B cell (primary cell): ENCODE data around the gene PSAP.

Experiments used
- EZH2 ChIP-seq: IDR thresholded peaks from 2 replicates; pipeline ENCODE4 v1.6.1; 2012; ENCODE audit warnings: borderline replicate concordance, low read depth, mild to moderate bottlenecking, moderate library complexity, low read length; ENCODE audit not compliant: insufficient read depth, poor library complexity, severe bottlenecking
- TF ChIP-seq, protein P1 (sequence below): fragments of 200-600 bp; IDR thresholded peaks from one replicate; pipeline ENCODE4 v1.8.0; 2022; ENCODE audit warnings: antibody characterized with exemption, mild to moderate bottlenecking

DNA sequence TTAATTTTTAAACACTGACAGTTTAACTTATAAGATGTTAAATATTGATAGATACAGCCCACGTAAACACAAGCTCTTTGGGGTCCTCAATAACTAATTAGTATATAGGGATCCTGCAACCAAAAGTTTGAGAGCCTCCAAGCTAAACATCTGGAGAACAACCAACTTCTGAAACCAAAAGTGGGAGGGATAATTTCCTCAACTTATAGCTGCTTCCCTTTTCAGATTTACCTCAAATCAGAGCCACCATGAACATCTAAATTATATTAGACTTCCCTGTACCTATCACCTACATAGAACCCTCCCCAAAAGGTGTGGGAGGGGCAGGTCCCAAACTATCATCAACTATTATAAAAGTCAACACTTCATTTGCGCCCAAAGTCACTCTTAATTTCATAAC lies 8.6 kb downstream of the PSAP start:
- TF ChIP-seq, protein P1, sequence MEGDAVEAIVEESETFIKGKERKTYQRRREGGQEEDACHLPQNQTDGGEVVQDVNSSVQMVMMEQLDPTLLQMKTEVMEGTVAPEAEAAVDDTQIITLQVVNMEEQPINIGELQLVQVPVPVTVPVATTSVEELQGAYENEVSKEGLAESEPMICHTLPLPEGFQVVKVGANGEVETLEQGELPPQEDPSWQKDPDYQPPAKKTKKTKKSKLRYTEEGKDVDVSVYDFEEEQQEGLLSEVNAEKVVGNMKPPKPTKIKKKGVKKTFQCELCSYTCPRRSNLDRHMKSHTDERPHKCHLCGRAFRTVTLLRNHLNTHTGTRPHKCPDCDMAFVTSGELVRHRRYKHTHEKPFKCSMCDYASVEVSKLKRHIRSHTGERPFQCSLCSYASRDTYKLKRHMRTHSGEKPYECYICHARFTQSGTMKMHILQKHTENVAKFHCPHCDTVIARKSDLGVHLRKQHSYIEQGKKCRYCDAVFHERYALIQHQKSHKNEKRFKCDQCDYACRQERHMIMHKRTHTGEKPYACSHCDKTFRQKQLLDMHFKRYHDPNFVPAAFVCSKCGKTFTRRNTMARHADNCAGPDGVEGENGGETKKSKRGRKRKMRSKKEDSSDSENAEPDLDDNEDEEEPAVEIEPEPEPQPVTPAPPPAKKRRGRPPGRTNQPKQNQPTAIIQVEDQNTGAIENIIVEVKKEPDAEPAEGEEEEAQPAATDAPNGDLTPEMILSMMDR, result no peak
- TF ChIP-seq EZH2, result no peak
